ENCODE measurements around the gene AUTS2. TPM values are rescaled to one million over a fixed set of nuclear protein-coding genes. Genes with fewer than 3 reads are reported as not detected.

Gene AUTS2
- total RNA-seq, 1 donor from 2014 or later: 20.4 TPM

- no peak for ATAC-seq
These were observed 305.1 kb downstream of the AUTS2 start for GRCh38 chr7:69903410-69903809.

GRCh38 chr7:69906283-69906995 is 308.2 kb downstream of the AUTS2 start:
- ATAC-seq: no peak

GRCh38 chr7:69907720-69908119 is 309.4 kb downstream of the AUTS2 start:
- no peak for ATAC-seq

GRCh38 chr7:69908454-69908853 is 310.2 kb downstream of the AUTS2 start:
- ATAC-seq: no peak

GRCh38 chr7:69910150-69910549 is 311.9 kb downstream of the AUTS2 start:
- ATAC-seq: no peak

- ATAC-seq: no peak
These were observed 313.1 kb downstream of the AUTS2 start for GRCh38 chr7:69911337-69911736.

- no peak for ATAC-seq
These were observed 313.9 kb downstream of the AUTS2 start for GRCh38 chr7:69912141-69912540.

- no peak for ATAC-seq
These were observed 314.6 kb downstream of the AUTS2 start for GRCh38 chr7:69912846-69913245.

GRCh38 chr7:69919426-69920111 is 321.3 kb downstream of the AUTS2 start:
- ATAC-seq: no peak

GRCh38 chr7:69920797-69921196 is 322.5 kb downstream of the AUTS2 start:
- no peak for ATAC-seq

- no peak for ATAC-seq
These were observed 323.9 kb downstream of the AUTS2 start for GRCh38 chr7:69922026-69922803.

- ATAC-seq: no peak
These were observed 329.2 kb downstream of the AUTS2 start for GRCh38 chr7:69927461-69927860.

GRCh38 chr7:69928621-69929020 is 330.3 kb downstream of the AUTS2 start:
- no peak for ATAC-seq

- no peak for ATAC-seq
These were observed 331.3 kb downstream of the AUTS2 start for GRCh38 chr7:69929622-69930021.

- ATAC-seq: no peak
These were observed 333.9 kb downstream of the AUTS2 start for GRCh38 chr7:69932034-69932628.

- no peak for ATAC-seq
These were observed 336.0 kb downstream of the AUTS2 start for GRCh38 chr7:69934144-69934903.

- no peak for ATAC-seq
These were observed 336.8 kb downstream of the AUTS2 start for GRCh38 chr7:69935107-69935506.

- ATAC-seq: no peak
These were observed 338.8 kb downstream of the AUTS2 start for GRCh38 chr7:69937097-69937496.

- no peak for ATAC-seq
These were observed 341.0 kb downstream of the AUTS2 start for GRCh38 chr7:69939317-69939716.

GRCh38 chr7:69941077-69941651 is 342.9 kb downstream of the AUTS2 start:
- ATAC-seq: no peak

- ATAC-seq: no peak
These were observed 344.3 kb downstream of the AUTS2 start for GRCh38 chr7:69942573-69942972.

GRCh38 chr7:69946901-69947300 is 348.6 kb downstream of the AUTS2 start:
- no peak for ATAC-seq

Data from esophagus mucosa (tissue), 1 donor.